Vagina (tissue), 2 donors: ENCODE results near the gene RB1. TPM values are rescaled to one million over a fixed set of nuclear protein-coding genes. Genes with fewer than 3 reads are reported as not detected.
"Not testable (repeated sequence)": the region's sequence is repeated elsewhere in the genome, so short reads cannot be mapped to it uniquely, and the experiment has no call there.

Source experiments
- DNase-seq, 2 donors: peaks; one replicate each; pipeline ENCODE4 v3.0.0-alpha.2; 2017; ENCODE audit errors: extremely low spot score in 2 of 2
- H3K27ac ChIP-seq: fragments of 200-600 bp; sonication (generic); one replicate; pipeline ENCODE4 v1.5.1; 2019
- H3K27me3 ChIP-seq: fragments of 200-600 bp; sonication (generic); one replicate; pipeline ENCODE4 v1.5.1; 2019
- H3K36me3 ChIP-seq, 2 donors: fragments of 200-600 bp; sonication (generic); one replicate each; pipeline ENCODE4 v1.5.1; 2017 to 2019
- H3K4me1 ChIP-seq: fragments of 200-600 bp; sonication (generic); one replicate; pipeline ENCODE4 v1.5.1; 2019
- H3K4me3 ChIP-seq, 2 donors: fragments of 200-600 bp; sonication (generic); 1 replicate in 1 of 2; 2 replicates in 1 of 2; pipeline ENCODE4 v1.5.1; 2016 to 2019
- H3K9me3 ChIP-seq: fragments of 200-600 bp; sonication (generic); one replicate; pipeline ENCODE4 v1.5.1; 2019
- POLR2A ChIP-seq, 2 donors: fragments of 450-650 bp; IDR thresholded peaks; one replicate each; pipeline ENCODE4 v1.6.1; 2017; ENCODE audit warnings: antibody characterized with exemption in 2 of 2, mild to moderate bottlenecking in 2 of 2, moderate library complexity in 2 of 2
- POLR2AphosphoS5 ChIP-seq, 2 donors: sonication (generic); formaldehyde crosslinking; IDR thresholded peaks; one replicate each; pipeline ENCODE4 v1.9.0; 2017; ENCODE audit warnings: antibody characterized with exemption in 2 of 2, mild to moderate bottlenecking in 2 of 2, low read depth in 1 of 2; ENCODE audit not compliant: insufficient read depth in 1 of 2
- intact Hi-C: fragments of 100-400 bp; cut with DNase I; formaldehyde crosslinking; loops from one replicate; pipeline ENCODE4 v1.15.1; 2023
- total RNA-seq: library from RNA; depleted of rRNA; stranded (reverse); fragments of >200 nt; gene quantifications from one replicate; pipeline ENCODE4 v1.2.3, GENCODE V29; 2016
- TF ChIP-seq, protein P1 (sequence below), 3 experiments: fragments of 450-650 bp in 2 of 3; fragments of 200-600 bp in 1 of 3; sonication (generic) in 1 of 3; IDR thresholded peaks; one replicate each; pipeline ENCODE4 v1.5.1; 2017 to 2019; ENCODE audit warnings: antibody characterized with exemption in 3 of 3, mild to moderate bottlenecking in 2 of 3, moderate library complexity in 2 of 3

Gene RB1
- total RNA-seq, 1 donor from 2014 or later = 34.4 TPM

DNA sequence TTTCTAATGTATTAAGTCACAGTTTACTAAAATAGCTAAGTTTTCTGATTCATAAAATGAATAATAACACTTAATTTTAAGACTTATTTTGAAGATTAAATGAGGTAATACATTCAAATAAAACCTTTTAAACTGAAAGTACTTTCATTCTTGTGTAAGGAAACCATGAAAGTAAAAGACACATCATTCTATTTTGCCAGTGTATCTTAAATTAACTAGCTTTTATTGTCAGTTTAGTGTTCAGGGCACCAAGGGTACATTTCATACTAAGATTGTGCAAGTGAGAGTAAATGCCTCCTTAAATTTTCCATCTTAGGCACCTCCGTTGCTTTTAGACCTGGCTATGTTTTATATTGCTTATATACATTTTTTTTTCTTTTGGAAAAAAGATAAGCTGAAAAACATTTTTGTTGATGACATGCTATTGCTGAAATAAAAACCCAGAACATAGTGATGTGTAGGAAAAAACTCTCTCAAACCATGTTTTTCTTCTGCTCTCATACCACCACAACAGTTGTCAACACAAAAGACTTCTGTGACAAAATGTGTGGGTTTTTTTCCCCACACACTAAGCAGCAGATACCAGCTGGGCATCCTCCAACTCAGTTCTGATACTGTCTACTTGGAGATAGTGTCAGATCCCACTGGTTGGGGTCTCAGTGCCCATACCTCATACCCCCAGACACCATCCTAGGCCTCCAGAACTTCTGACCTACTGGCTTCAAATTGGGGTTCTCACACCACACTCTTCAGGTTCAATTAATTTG is 140.1 kb downstream of the RB1 start:
- H3K27me3 ChIP-seq = no peaks in the 10 kb centered on the region
- no peak for DNase-seq
- H3K4me3 ChIP-seq = no peak overlapping the region
- peak overlapping the region; percentile 60 for H3K27ac ChIP-seq
- peaks cover 16% of the 10 kb centered on the region for H3K4me1 ChIP-seq
- intact Hi-C loops = no loop called here
- TF ChIP-seq, protein P1, sequence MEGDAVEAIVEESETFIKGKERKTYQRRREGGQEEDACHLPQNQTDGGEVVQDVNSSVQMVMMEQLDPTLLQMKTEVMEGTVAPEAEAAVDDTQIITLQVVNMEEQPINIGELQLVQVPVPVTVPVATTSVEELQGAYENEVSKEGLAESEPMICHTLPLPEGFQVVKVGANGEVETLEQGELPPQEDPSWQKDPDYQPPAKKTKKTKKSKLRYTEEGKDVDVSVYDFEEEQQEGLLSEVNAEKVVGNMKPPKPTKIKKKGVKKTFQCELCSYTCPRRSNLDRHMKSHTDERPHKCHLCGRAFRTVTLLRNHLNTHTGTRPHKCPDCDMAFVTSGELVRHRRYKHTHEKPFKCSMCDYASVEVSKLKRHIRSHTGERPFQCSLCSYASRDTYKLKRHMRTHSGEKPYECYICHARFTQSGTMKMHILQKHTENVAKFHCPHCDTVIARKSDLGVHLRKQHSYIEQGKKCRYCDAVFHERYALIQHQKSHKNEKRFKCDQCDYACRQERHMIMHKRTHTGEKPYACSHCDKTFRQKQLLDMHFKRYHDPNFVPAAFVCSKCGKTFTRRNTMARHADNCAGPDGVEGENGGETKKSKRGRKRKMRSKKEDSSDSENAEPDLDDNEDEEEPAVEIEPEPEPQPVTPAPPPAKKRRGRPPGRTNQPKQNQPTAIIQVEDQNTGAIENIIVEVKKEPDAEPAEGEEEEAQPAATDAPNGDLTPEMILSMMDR (IDR thresholded peaks at IDR 0.05) = no peak
- no peak for TF ChIP-seq POLR2AphosphoS5 (IDR thresholded peaks at IDR 0.05; ENCODE audit: insufficient read depth in 1 of 2, low read depth in 1 of 2)
- TF ChIP-seq POLR2A (IDR thresholded peaks at IDR 0.05) = no peak
- H3K36me3 ChIP-seq = no peaks in the 10 kb centered on the region
- H3K9me3 ChIP-seq = no peaks in the 10 kb centered on the region

DNA sequence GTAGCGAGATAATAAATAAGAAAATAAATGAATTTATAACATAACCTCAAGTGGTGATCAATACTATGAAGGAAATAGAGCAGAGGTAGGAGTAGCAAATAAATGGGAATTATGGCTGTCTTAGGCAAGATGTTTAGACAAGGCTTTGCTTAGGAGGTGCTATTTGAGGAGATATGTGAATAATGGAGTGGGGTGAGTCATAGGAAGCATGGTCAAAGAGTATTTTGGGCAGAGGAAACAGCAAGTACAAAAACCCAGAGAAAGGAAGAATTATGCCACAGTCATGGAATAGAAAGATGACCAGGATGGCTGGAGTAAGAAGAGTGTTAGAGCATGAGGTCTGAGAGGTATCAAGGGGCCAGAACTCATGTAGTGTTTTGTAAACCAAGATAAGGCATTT is 142.9 kb downstream of the RB1 start:
- Histone ChIP-seq H3K9me3 (peaks cover 6% of the 10 kb centered on the region), H3K36me3 (no peaks in the 10 kb centered on the region), H3K4me3 (no peak overlapping the region), H3K27ac (peak overlapping the region; percentile 9), H3K4me1 (peaks cover 31% of the 10 kb centered on the region), H3K27me3 (no peaks in the 10 kb centered on the region)
- intact Hi-C loops = no loop called here
- no peak for DNase-seq
- TF ChIP-seq POLR2AphosphoS5 (IDR thresholded peaks at IDR 0.05; ENCODE audit: insufficient read depth in 1 of 2, low read depth in 1 of 2) (no peak), POLR2A (IDR thresholded peaks at IDR 0.05) (no peak)

DNA sequence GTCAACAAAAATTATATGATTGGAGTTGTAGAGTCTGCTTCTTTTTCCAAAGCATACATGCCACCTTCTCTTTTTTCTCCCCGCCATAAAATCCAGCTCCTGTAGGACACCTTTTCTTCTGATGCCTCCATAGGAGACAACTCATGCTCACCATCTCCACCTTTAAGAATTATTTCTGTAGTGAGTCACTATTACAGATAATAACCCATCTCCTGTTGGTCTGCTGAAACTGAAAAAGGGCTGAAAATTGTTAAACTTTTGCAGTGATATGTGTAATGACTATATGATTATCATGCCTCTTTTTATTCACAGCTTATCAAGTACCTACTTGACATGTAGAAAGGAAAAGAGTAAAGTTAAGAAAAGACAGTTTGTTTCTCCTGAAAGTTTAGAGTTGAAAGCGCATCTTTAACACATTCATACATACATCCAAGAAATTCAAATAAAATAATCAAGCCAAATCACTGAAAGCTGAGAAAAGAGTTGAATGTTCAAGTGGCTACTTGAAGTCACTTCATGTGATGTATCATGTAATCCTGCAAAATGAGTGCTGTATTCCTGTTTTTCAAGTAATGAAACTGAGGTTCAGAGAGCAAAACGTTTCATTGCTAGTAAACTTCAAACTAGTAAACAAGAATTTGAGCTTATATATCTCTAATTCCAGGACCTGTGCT is 144.9 kb downstream of the RB1 start:
- H3K27ac ChIP-seq = peak overlapping the region; percentile 78
- H3K36me3 ChIP-seq = no peaks in the 10 kb centered on the region
- intact Hi-C loops = no loop called here
- peaks cover 8% of the 10 kb centered on the region for H3K9me3 ChIP-seq
- no peak for DNase-seq
- TF ChIP-seq POLR2A (IDR thresholded peaks at IDR 0.05) (no peak), POLR2AphosphoS5 (IDR thresholded peaks at IDR 0.05; ENCODE audit: insufficient read depth in 1 of 2, low read depth in 1 of 2) (no peak)
- TF ChIP-seq, protein P1 (IDR thresholded peaks at IDR 0.05) = no peak
- H3K27me3 ChIP-seq = no peaks in the 10 kb centered on the region
- peaks cover 31% of the 10 kb centered on the region for H3K4me1 ChIP-seq
- H3K4me3 ChIP-seq = peak overlapping the region in 1 of 2 donors; percentile 2

DNA sequence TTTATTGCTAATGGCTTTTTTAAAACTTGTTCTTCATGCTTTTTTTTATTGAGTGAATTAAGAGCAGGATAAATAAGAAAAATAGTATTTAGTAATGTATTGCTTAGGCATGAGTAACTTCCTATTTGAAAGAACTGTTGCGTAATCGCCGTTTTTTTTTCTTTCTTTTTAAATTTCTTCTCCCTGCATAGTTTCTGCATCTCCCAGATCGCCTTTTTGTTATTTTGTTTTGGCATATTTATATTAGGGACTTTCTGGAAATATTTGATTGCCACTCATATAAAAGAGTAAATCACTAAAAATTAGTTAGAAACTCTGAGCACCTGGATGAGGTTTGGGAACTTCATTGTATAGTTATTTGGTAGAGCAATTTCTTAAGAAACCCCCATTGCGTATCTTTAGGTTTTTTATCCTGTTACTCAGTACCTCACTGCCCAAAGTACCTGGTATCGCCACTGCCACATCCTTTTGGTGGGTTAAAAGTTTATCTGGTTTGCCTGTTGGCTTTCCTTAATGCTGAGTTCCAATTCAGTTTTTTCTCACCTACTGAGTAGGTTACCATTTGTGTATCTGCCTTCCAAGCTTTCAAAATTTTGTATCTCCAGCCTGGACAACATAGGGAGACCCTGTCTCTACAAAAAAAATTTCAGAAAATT is 145.5 kb downstream of the RB1 start:
- TF ChIP-seq POLR2A (IDR thresholded peaks at IDR 0.05) (no peak), POLR2AphosphoS5 (IDR thresholded peaks at IDR 0.05; ENCODE audit: insufficient read depth in 1 of 2, low read depth in 1 of 2) (peak in 1 of 2 donors; percentile 76)
- TF ChIP-seq, protein P1 (IDR thresholded peaks at IDR 0.05) = no peak
- Histone ChIP-seq H3K9me3 (peaks cover 8% of the 10 kb centered on the region), H3K27ac (peak overlapping the region; percentile 78), H3K4me3 (peak overlapping the region in 1 of 2 donors; percentile 2), H3K4me1 (peaks cover 31% of the 10 kb centered on the region), H3K27me3 (no peaks in the 10 kb centered on the region), H3K36me3 (no peaks in the 10 kb centered on the region)
- intact Hi-C loops = no loop called here
- no peak for DNase-seq

DNA sequence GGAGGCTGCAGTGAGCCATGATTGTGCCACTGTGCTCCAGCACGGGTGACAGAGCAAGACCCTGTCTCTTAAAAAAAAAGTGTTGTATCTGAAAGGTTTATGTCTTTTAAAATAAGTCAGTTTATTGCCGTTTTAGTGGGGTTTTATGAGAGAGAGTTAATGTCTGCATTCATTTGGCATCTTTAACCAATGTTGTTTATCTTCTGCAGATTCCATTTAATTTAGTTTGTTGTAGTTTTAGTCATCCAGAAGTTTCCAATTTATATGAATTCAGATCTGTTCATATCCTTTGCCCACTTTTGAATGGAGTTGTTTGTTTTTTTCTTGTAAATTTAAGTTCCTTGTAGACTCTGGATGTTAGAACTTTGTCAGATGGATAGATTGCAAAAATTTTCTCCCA is 146.1 kb downstream of the RB1 start:
- intact Hi-C loops = no loop called here
- Histone ChIP-seq H3K36me3 (no peaks in the 10 kb centered on the region), H3K27ac (peak overlapping the region; percentile 78), H3K9me3 (peaks cover 8% of the 10 kb centered on the region), H3K27me3 (no peaks in the 10 kb centered on the region), H3K4me1 (peaks cover 31% of the 10 kb centered on the region), H3K4me3 (peak overlapping the region in 1 of 2 donors; percentile 2)
- DNase-seq = no peak
- TF ChIP-seq, protein P1 (IDR thresholded peaks at IDR 0.05) = no peak
- TF ChIP-seq POLR2A (IDR thresholded peaks at IDR 0.05) (no peak), POLR2AphosphoS5 (IDR thresholded peaks at IDR 0.05; ENCODE audit: insufficient read depth in 1 of 2, low read depth in 1 of 2) (no peak)

DNA sequence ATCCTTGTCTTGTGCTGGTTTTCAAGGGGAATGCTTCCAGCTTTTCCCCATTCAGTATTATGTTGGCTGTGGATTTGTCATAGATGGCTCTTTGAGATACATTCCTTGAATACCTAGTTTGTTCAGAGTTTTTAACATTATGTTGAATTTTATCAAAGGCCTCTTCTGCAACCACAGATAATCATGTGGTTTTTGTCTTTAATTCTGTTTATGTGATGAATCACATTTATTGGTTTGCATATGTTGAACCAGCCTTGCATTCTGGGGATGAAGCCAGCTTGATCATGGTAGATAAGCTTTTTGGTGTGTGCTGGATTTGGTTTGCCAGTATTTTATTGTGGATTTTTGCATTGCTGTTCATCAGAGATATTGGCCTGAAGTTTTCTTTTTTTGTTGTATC is 147.6 kb downstream of the RB1 start:
- intact Hi-C loops, H3K9me3 ChIP-seq, H3K27me3 ChIP-seq, H3K27ac ChIP-seq, H3K36me3 ChIP-seq, H3K4me3 ChIP-seq, DNase-seq: not testable (repeated sequence)
- H3K4me1 ChIP-seq = peaks cover 30% of the 10 kb centered on the region
